WTC11 (cell line): ENCODE measurements around the gene EIF4ENIF1. TPM values are rescaled to one million over a fixed set of nuclear protein-coding genes. Genes with fewer than 3 reads are reported as not detected.

Experiments used
- ATAC-seq: fragments of 200-7000 bp; cut with Tn5 transposase; 2 replicates; pipeline ENCODE4 v1.10.0; 2021; ENCODE audit warnings: mild to moderate bottlenecking, moderate library complexity
- CTCF ChIA-PET: fragments of 300-600 bp; sonication (Branson Sonifier 250); formaldehyde crosslinking; loops from one replicate; lab custom pipeline; 2021; ENCODE audit warnings: antibody characterized with exemption; lab: Charles Lee
- POLR2A ChIA-PET: fragments of 350-600 bp; sonication (Branson Sonifier 250); formaldehyde crosslinking; loops from one replicate; lab custom pipeline; 2021; ENCODE audit warnings: antibody characterized with exemption; lab: Charles Lee
- DNase-seq: peaks from one replicate; pipeline ENCODE4 v3.0.0; 2021; ENCODE audit warnings: low spot score
- H3K27ac Mint-ChIP-seq: 2 replicates; pipeline ENCODE4 v1.8.0; 2021; ENCODE audit warnings: mixed read lengths
- H3K27me3 Mint-ChIP-seq: 2 replicates; pipeline ENCODE4 v1.8.0; 2021; ENCODE audit warnings: low read depth, mild to moderate bottlenecking, moderate library complexity, mixed read lengths
- H3K36me3 Mint-ChIP-seq: 2 replicates; pipeline ENCODE4 v1.8.0; 2021; ENCODE audit warnings: mixed read lengths
- H3K4me1 Mint-ChIP-seq: 2 replicates; pipeline ENCODE4 v1.8.0; 2022; ENCODE audit warnings: mixed read lengths
- H3K4me3 Mint-ChIP-seq: 2 replicates; pipeline ENCODE4 v1.8.0; 2021; ENCODE audit warnings: mild to moderate bottlenecking, moderate library complexity, mixed read lengths
- H3K9me3 Mint-ChIP-seq: 2 replicates; pipeline ENCODE4 v1.8.0; 2021; ENCODE audit warnings: mixed read lengths
- ATF1 ChIP-seq: sonication (generic); formaldehyde crosslinking; IDR thresholded peaks from 2 replicates; pipeline ENCODE4 v1.8.1; 2023; ENCODE audit warnings: mild to moderate bottlenecking, moderate library complexity, missing genetic modification reagents
- ATF2 ChIP-seq: sonication (generic); formaldehyde crosslinking; IDR thresholded peaks from 2 replicates; pipeline ENCODE4 v1.8.1; 2022; ENCODE audit warnings: low read depth, missing genetic modification reagents, borderline replicate concordance
- CREM ChIP-seq: sonication (generic); formaldehyde crosslinking; IDR thresholded peaks from 2 replicates; pipeline ENCODE4 v1.8.1; 2022; ENCODE audit warnings: mild to moderate bottlenecking, missing genetic modification reagents, moderate library complexity
- ELF4 ChIP-seq: sonication (generic); formaldehyde crosslinking; IDR thresholded peaks from 2 replicates; pipeline ENCODE4 v1.8.1; 2022; ENCODE audit warnings: low read depth, mild to moderate bottlenecking, moderate library complexity, missing genetic modification reagents
- EMX1 ChIP-seq: fragments of 250-450 bp; sonication (Bioruptor Pico); IDR thresholded peaks from 2 replicates; pipeline ENCODE4 v1.8.0; 2021; ENCODE audit warnings: mild to moderate bottlenecking
- ETV6 ChIP-seq: sonication (generic); formaldehyde crosslinking; IDR thresholded peaks from 2 replicates; pipeline ENCODE4 v1.8.1; 2022; ENCODE audit warnings: mild to moderate bottlenecking, missing genetic modification reagents
- FOXP1 ChIP-seq: sonication (generic); formaldehyde crosslinking; IDR thresholded peaks from 2 replicates; pipeline ENCODE4 v1.8.0; 2022; ENCODE audit warnings: missing genetic modification reagents, mild to moderate bottlenecking, moderate library complexity, borderline replicate concordance
- HMGA2 ChIP-seq: fragments of 250-450 bp; sonication (Bioruptor Pico); IDR thresholded peaks from 2 replicates; pipeline ENCODE4 v1.4.0; 2021; ENCODE audit warnings: mild to moderate bottlenecking, moderate library complexity
- JAZF1 ChIP-seq: fragments of 250-450 bp; sonication (Bioruptor Pico); IDR thresholded peaks from 2 replicates; pipeline ENCODE4 v1.9.0; 2021; ENCODE audit warnings: moderate library complexity, mild to moderate bottlenecking, inconsistent platforms
- MAX ChIP-seq: sonication (generic); formaldehyde crosslinking; IDR thresholded peaks from 2 replicates; pipeline ENCODE4 v1.8.0; 2022; ENCODE audit warnings: mild to moderate bottlenecking, missing genetic modification reagents
- MXD4 ChIP-seq: fragments of 250-450 bp; sonication (Bioruptor Pico); IDR thresholded peaks from 2 replicates; pipeline ENCODE4 v1.8.0; 2021; ENCODE audit warnings: mild to moderate bottlenecking, moderate library complexity, borderline replicate concordance
- NFE2L1 ChIP-seq: sonication (generic); formaldehyde crosslinking; IDR thresholded peaks from 2 replicates; pipeline ENCODE4 v1.8.1; 2023; ENCODE audit warnings: missing genetic modification reagents
- NFYB ChIP-seq: sonication (generic); formaldehyde crosslinking; conservative IDR thresholded peaks from 2 replicates; pipeline ENCODE4 v1.8.0; 2022; ENCODE audit warnings: low read depth, missing genetic modification reagents
- SMAD4 ChIP-seq: sonication (generic); formaldehyde crosslinking; IDR thresholded peaks from 2 replicates; pipeline ENCODE4 v1.8.0; 2022; ENCODE audit warnings: mild to moderate bottlenecking, missing genetic modification reagents
- ZNF423 ChIP-seq: fragments of 250-450 bp; sonication (Bioruptor Pico); IDR thresholded peaks from 2 replicates; pipeline ENCODE4 v2.1.2; 2022; ENCODE audit warnings: mild to moderate bottlenecking, moderate library complexity
- ZNF671 ChIP-seq: fragments of 250-450 bp; sonication (Bioruptor Pico); IDR thresholded peaks from 2 replicates; pipeline ENCODE4 v1.8.0; 2021; ENCODE audit warnings: mild to moderate bottlenecking
- ZSCAN18 ChIP-seq: fragments of 250-450 bp; sonication (Bioruptor Pico); IDR thresholded peaks from 2 replicates; pipeline ENCODE4 v2.1.2; 2022; ENCODE audit warnings: mild to moderate bottlenecking, moderate library complexity
- total RNA-seq: library from RNA; stranded (reverse); gene quantifications from 3 replicates; pipeline ENCODE4 v1.2.3, GENCODE V29; 2021
- TF ChIP-seq, protein P1 (sequence below): fragments of 250-450 bp; sonication (Bioruptor Pico); IDR thresholded peaks from 2 replicates; pipeline ENCODE4 v1.8.0; 2021; ENCODE audit warnings: mild to moderate bottlenecking
- TF ChIP-seq, protein P2 (sequence below): sonication (generic); formaldehyde crosslinking; IDR thresholded peaks from 2 replicates; pipeline ENCODE4 v1.8.0; 2023; ENCODE audit warnings: missing genetic modification reagents, mild to moderate bottlenecking, borderline replicate concordance
- TF ChIP-seq, protein P3 (sequence below): sonication (generic); formaldehyde crosslinking; IDR thresholded peaks from 2 replicates; pipeline ENCODE4 v1.8.1; 2023; ENCODE audit warnings: mild to moderate bottlenecking, moderate library complexity, missing genetic modification reagents
- TF ChIP-seq, protein P4 (sequence below): sonication (generic); formaldehyde crosslinking; IDR thresholded peaks from 2 replicates; pipeline ENCODE4 v1.8.1; 2022; ENCODE audit warnings: mild to moderate bottlenecking, missing genetic modification reagents, moderate library complexity, borderline replicate concordance

EIF4ENIF1 gene
- total RNA-seq, 1 experiment from 2014 or later = 22.8 TPM

DNA sequence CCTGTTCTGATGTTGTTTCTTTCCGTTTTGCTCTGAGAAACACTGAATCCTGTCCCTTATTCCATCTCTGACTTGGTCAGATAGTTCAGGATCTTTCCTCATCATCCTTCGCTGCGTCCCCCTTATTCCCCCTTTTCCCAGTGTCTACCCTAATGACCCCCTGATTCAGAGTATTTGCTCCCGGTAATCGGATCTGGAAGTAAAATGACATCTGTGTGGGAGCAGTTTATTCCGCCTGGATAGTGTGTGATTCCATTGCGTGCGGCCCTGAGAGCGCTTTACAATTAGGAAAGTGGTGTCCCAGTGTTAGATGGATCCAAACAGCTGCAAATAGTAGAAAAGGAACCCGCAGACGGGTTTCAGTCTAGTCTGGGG, 89.6 kb downstream of the EIF4ENIF1 start:
- CTCF ChIA-PET = no interaction called here
- no peak for ATAC-seq
- H3K27me3 Mint-ChIP-seq = no peaks in the 10 kb centered on the region
- TF ChIP-seq ATF1 (no peak), ZSCAN18 (no peak), ETV6 (no peak), EMX1 (no peak), MAX (CRISPR knock-in tag) (no peak), NFYB (CRISPR knock-in tag) (no peak), ZNF671 (CRISPR knock-in tag) (no peak), ELF4 (CRISPR knock-in tag) (no peak), ATF2 (CRISPR knock-in tag) (no peak), CREM (CRISPR knock-in tag) (no peak)
- TF ChIP-seq, protein P1, sequence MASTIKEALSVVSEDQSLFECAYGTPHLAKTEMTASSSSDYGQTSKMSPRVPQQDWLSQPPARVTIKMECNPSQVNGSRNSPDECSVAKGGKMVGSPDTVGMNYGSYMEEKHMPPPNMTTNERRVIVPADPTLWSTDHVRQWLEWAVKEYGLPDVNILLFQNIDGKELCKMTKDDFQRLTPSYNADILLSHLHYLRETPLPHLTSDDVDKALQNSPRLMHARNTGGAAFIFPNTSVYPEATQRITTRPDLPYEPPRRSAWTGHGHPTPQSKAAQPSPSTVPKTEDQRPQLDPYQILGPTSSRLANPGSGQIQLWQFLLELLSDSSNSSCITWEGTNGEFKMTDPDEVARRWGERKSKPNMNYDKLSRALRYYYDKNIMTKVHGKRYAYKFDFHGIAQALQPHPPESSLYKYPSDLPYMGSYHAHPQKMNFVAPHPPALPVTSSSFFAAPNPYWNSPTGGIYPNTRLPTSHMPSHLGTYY (CRISPR knock-in tag) = no peak
- TF ChIP-seq, all 79 proteins: peak for 0
- H3K36me3 Mint-ChIP-seq = peaks cover 18% of the 10 kb centered on the region
- peak overlapping the region; percentile 97 for H3K4me3 Mint-ChIP-seq
- peaks cover 11% of the 10 kb centered on the region for H3K4me1 Mint-ChIP-seq
- no peak for DNase-seq
- POLR2A ChIA-PET = interaction anchor here (1.0 to 1.5 kb wide), 2 partner anchors 53 to 87 kb away, joined by 3 to 9 read pairs; partner anchors contain the start of gene PATZ1
- H3K9me3 Mint-ChIP-seq = no peaks in the 10 kb centered on the region
- peak overlapping the region; percentile 93 for H3K27ac Mint-ChIP-seq

GRCh38 chr22:31399211-31400022, 90.2 kb downstream of the EIF4ENIF1 start, which contains the start of gene DRG1:
Gene DRG1, plus strand, starts transcription at chr22:31399604. Its CDS starts 80 bp downstream, at chr22:31399684.
- ATAC-seq (peak; percentile 99), DNase-seq (peak; percentile 96)
- peaks cover 1% of the 10 kb centered on the region; the same call in 1 of the 2 replicates for H3K27me3 Mint-ChIP-seq
- peaks cover 18% of the 10 kb centered on the region for H3K36me3 Mint-ChIP-seq
- CTCF ChIA-PET = interaction anchor here (1.0 to 1.2 kb wide), 2 partner anchors 53 to 266 kb away, joined by 3 to 7 read pairs; partner anchors contain the start of gene PATZ1
- peak within 1 kb of the TSS; percentile 97 for H3K4me3 Mint-ChIP-seq
- POLR2A ChIA-PET = interaction anchor here (1.0 to 1.5 kb wide), 2 partner anchors 53 to 86 kb away, joined by 3 to 9 read pairs; partner anchors contain the start of gene PATZ1
- peaks cover 2% of the 10 kb centered on the region for H3K9me3 Mint-ChIP-seq
- peak within 1 kb of the TSS; percentile 93 for H3K27ac Mint-ChIP-seq
- peaks cover 11% of the 10 kb centered on the region for H3K4me1 Mint-ChIP-seq
- TF ChIP-seq, protein P2, sequence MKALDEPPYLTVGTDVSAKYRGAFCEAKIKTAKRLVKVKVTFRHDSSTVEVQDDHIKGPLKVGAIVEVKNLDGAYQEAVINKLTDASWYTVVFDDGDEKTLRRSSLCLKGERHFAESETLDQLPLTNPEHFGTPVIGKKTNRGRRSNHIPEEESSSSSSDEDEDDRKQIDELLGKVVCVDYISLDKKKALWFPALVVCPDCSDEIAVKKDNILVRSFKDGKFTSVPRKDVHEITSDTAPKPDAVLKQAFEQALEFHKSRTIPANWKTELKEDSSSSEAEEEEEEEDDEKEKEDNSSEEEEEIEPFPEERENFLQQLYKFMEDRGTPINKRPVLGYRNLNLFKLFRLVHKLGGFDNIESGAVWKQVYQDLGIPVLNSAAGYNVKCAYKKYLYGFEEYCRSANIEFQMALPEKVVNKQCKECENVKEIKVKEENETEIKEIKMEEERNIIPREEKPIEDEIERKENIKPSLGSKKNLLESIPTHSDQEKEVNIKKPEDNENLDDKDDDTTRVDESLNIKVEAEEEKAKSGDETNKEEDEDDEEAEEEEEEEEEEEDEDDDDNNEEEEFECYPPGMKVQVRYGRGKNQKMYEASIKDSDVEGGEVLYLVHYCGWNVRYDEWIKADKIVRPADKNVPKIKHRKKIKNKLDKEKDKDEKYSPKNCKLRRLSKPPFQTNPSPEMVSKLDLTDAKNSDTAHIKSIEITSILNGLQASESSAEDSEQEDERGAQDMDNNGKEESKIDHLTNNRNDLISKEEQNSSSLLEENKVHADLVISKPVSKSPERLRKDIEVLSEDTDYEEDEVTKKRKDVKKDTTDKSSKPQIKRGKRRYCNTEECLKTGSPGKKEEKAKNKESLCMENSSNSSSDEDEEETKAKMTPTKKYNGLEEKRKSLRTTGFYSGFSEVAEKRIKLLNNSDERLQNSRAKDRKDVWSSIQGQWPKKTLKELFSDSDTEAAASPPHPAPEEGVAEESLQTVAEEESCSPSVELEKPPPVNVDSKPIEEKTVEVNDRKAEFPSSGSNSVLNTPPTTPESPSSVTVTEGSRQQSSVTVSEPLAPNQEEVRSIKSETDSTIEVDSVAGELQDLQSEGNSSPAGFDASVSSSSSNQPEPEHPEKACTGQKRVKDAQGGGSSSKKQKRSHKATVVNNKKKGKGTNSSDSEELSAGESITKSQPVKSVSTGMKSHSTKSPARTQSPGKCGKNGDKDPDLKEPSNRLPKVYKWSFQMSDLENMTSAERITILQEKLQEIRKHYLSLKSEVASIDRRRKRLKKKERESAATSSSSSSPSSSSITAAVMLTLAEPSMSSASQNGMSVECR (CRISPR knock-in tag) = no peak
- TF ChIP-seq JAZF1 (CRISPR knock-in tag) = no peak
- TF ChIP-seq, protein P3, sequence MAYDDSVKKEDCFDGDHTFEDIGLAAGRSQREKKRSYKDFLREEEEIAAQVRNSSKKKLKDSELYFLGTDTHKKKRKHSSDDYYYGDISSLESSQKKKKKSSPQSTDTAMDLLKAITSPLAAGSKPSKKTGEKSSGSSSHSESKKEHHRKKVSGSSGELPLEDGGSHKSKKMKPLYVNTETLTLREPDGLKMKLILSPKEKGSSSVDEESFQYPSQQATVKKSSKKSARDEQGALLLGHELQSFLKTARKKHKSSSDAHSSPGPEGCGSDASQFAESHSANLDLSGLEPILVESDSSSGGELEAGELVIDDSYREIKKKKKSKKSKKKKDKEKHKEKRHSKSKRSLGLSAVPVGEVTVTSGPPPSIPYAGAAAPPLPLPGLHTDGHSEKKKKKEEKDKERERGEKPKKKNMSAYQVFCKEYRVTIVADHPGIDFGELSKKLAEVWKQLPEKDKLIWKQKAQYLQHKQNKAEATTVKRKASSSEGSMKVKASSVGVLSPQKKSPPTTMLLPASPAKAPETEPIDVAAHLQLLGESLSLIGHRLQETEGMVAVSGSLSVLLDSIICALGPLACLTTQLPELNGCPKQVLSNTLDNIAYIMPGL (CRISPR knock-in tag) = no peak; the same call in 1 of the 2 replicates
- TF ChIP-seq NFE2L1 = peak; percentile 26; the same call in 1 of the 2 replicates
- peak; percentile 53; the same call in 1 of the 2 replicates for TF ChIP-seq SMAD4 (CRISPR knock-in tag)
- TF ChIP-seq ZNF423 (CRISPR knock-in tag) = 0 out of 2 replicates have a peak, but pooled peaks have one; percentile 10
- no peak for TF ChIP-seq HMGA2 (CRISPR knock-in tag)
- no peak for TF ChIP-seq MXD4 (CRISPR knock-in tag)
- TF ChIP-seq FOXP1 (CRISPR knock-in tag) = peak; percentile 75; the same call in 1 of the 2 replicates
- TF ChIP-seq, protein P4, sequence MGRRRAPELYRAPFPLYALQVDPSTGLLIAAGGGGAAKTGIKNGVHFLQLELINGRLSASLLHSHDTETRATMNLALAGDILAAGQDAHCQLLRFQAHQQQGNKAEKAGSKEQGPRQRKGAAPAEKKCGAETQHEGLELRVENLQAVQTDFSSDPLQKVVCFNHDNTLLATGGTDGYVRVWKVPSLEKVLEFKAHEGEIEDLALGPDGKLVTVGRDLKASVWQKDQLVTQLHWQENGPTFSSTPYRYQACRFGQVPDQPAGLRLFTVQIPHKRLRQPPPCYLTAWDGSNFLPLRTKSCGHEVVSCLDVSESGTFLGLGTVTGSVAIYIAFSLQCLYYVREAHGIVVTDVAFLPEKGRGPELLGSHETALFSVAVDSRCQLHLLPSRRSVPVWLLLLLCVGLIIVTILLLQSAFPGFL (CRISPR knock-in tag) = no peak
- no peak for TF ChIP-seq ELF4 (CRISPR knock-in tag)
